GM12865 (cell line): ENCODE results near the gene P2RX6.

Experiments
- DNase-seq: peaks from one replicate; pipeline ENCODE4 v3.0.0; 2010; ENCODE audit warnings: low read depth
- H3K4me3 ChIP-seq: 2 replicates; pipeline ENCODE4 v1.5.1; 2011; ENCODE audit warnings: mild to moderate bottlenecking, low read depth, low read length, control low read depth
- TF ChIP-seq, protein P1 (sequence below): IDR thresholded peaks from 2 replicates; pipeline ENCODE4 v1.5.1; 2011; ENCODE audit warnings: low read length, control low read depth, low read depth, inconsistent platforms; ENCODE audit not compliant: insufficient read depth; ENCODE audit errors: missing control alignments

Gene P2RX6

GRCh38 chr22:21075516-21076138 lies 60.7 kb downstream of the P2RX6 start:
- TF ChIP-seq, protein P1, sequence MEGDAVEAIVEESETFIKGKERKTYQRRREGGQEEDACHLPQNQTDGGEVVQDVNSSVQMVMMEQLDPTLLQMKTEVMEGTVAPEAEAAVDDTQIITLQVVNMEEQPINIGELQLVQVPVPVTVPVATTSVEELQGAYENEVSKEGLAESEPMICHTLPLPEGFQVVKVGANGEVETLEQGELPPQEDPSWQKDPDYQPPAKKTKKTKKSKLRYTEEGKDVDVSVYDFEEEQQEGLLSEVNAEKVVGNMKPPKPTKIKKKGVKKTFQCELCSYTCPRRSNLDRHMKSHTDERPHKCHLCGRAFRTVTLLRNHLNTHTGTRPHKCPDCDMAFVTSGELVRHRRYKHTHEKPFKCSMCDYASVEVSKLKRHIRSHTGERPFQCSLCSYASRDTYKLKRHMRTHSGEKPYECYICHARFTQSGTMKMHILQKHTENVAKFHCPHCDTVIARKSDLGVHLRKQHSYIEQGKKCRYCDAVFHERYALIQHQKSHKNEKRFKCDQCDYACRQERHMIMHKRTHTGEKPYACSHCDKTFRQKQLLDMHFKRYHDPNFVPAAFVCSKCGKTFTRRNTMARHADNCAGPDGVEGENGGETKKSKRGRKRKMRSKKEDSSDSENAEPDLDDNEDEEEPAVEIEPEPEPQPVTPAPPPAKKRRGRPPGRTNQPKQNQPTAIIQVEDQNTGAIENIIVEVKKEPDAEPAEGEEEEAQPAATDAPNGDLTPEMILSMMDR: no peak
- no peak overlapping the region for H3K4me3 ChIP-seq
- no peak for DNase-seq

- no peak overlapping the region for H3K4me3 ChIP-seq
- DNase-seq: no peak
- TF ChIP-seq, protein P1: no peak
Observed at GRCh38 chr22:21076912-21077625, 62.1 kb downstream of the P2RX6 start.
